NCI-H82 treated with DMSO at 0.1 percent for 48 hours (cell line): Measurements from ENCODE around the gene RBSN.
"Not testable (repeated sequence)": the region's sequence is repeated elsewhere in the genome, so short reads cannot be mapped to it uniquely, and the experiment has no call there.

Source experiments
- DNase-seq: peaks from one replicate; lab custom pipeline; 2025; ENCODE audit not compliant: unreplicated experiment; lab: John Stamatoyannopoulos, UW

RBSN gene

DNA sequence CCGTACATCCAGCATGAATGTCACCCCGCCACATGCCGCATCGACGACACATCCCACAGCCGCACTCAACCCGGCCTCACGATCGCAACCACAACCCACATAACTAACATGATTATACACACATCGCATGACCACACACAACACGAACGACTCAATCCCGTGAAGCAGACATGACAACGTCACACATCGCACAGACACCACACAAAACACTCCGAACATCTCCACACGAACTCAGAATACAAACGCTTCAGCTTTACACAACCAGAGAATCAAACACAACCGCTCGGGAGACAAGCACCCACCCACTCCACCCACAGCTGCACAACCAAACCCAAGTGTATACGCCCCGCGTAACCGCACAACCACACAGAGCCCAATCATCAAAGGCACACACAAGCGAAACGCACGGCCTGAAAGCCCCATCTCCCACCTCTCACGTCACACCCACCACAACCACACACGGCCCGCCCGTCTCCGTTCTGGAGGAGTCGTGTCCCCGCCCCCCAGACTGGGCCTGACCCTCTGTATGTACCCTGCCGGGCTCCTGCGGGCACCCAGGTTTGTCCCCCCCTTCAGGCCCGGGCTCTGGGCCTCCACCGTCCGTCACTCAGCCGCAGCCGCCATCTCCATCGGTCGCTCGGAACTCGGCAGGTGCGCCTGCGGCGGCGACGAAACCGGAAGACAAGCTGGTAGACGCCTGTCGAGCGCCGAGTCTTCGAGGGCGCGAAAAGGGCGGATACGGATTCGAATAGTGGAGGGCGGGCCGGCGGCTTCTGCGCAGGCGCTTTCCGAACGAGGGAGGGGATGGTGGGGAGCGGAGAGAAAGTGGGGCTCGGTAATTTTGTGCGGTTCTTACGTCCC lies at the start of gene RBSN:
Gene RBSN (minus strand): TSS at position 646 of the 861 bp plus-strand sequence. CDS start 3,028 bp downstream, outside the sequence.
- peak; percentile 45 for DNase-seq

DNA sequence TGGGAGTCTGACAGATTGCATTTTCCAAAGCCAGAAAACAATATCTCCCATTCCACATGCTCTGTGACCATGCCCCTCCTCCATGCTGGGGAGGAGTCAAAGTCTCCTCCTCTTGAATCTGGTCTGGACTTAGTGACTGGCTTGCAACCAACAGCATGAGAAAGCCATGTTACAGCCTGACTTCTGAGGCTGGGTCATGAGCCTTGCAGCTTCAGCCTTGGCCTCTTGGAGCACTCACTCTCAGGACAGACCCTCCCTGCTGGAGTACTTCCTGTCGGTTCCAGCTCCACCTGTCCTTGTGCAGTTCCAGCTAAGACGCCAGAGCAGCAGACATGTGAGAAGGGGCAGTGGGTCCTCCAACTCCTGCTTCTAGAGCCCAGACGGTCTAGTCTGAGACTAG lies 49.7 kb upstream of the RBSN start:
- DNase-seq = peak; percentile 9

DNA sequence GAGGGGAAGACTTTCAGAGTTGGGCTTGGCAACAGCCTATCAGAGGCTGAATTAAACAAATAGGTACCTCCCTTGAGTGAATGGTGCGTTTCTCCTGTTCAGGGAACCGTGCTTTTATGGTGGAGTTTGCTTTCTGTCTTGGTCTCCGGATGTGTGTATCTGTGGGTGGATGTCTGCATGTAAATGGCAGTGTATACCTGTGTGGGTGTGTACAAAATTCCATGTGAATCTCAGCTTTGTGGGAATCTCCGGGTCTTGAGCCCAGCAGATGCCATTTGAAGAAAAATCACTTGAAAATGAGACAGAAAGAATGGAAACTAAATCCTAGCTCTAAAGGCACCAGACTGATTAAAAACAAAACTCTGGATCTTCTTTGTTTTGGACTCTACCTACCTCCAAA lies 37.9 kb upstream of the RBSN start:
- DNase-seq = not testable (repeated sequence)

DNA sequence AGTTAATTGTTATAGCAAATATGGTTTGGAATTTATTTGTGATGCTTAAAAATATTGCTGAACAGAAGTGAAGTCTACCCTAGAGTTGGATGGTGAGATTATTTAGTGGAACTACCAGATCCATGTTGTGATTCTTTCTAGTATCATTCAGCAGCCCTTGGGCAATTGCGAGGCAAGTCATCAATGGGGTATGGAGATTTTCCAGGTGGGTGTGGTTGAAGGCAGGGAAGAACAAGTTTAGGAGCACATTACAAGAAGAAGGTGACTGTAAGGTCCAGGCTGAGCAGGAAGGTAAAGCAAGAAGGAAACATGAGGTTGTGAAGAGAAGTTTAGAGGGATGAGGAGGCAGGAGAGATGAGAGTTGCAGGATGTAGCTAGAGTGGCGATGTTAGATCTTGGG lies 36.0 kb upstream of the RBSN start:
- not testable (repeated sequence) for DNase-seq

DNA sequence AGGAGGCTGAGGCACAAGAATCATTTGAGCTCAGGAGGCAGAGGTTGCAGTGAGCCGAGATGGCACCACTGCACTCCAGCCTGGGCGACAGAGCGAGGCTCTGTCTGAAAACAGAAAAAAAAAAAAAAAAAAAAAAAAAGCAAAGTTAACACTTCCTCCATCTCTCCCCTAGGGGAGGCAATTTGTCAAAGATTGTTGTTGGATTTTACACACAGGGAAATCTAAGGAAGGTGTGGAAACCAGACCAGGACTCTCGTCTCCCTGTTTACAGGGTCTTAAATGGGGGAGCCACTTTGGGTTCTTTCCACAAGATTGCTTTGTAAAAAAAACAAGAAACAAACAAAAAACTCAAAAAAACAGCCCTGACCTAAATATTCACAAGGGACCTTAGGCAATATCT lies 29.5 kb upstream of the RBSN start:
- not testable (repeated sequence) for DNase-seq

DNA sequence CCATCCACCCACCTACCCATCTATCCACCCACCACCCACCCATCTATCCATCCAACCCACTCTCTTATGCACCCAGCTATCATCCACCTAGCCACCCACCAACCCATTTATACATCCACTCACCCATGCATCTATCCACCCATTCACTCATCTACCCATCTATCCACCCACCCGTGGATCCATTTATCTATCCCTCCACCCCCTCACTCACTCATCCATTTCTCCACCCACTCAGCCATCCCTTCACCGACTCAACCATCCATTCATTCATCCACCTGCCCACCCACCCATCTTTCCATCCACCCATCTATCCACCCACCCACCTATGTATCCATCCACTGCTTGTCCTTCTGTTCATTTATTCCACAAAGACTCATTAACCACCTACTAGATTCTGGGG lies 28.0 kb upstream of the RBSN start:
- not testable (repeated sequence) for DNase-seq

DNA sequence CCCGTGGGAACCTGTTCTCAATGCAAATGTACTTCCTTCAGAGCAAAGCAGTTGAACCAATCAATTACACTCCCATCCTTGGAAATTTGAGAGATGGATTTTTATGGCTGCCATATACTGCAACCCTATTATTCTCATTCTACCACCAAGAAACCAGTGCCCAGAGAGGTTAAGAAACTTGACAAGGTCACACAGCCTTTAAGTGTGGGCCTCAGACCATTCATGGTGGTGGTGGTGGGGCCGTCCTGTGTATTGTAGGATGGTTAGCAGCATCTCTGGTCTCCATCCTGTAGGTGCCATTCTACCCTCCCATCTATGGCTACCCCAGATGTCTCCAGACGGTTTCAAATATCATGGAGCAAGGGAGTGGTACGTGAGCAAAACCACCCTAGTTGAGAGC lies 23.4 kb upstream of the RBSN start:
- no peak for DNase-seq

DNA sequence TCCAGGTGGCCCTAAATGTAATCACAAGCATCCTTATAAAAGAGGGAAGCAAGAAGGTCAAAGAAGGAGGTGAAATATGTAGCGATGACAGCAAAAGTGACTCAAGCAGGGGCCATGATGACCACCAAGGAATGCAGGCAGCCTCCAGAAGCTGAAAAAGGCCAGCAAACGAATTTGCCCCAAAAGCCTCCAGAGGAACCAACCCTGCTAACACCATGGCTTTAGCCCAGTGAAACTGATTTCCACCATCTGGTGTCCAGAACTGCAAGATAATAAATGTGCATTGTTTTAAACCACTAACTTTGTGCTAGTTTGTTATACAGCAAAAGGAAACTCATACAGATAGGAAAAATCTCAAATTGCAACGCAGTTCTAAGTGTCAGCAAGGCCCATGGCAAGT lies 23.0 kb upstream of the RBSN start:
- DNase-seq = no peak

DNA sequence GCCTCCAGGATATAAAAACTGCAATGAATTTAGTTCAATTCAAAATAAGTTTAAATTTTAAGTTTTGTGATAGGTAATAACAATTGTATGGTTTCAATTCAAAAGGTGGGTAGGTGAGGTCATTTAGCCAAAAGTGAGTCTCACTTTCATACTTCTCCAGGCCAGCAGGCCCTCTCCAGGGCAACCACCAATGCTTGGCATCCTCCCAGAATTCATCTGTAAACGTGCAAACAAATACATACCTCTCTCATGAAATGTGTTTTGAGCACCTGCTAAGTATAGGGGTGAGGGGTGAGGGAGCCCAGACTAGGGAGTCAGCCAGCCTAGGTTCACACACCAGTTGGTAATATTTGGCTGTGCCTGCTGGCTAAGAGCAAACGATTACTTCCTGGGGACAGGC lies 22.0 kb upstream of the RBSN start:
- DNase-seq = no peak

DNA sequence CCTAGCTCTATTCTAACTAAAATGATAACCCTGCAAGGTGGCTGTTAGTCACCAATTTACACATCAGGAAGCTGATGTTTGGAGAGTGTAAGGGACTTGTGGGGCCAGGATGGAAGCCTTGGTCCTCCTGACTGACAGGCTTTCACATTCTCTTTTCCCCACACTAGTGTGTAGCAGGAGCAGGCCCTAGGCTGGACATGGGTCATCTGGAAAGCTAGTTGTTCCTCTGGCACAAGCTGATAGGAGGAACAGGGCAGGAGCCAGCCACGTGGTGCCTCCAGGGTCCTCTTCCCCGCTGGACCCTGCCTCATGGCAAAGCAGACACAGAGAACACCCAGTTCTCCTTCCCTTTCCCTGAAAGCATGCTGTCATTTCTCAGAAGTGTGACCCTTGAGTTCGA lies 18.1 kb upstream of the RBSN start:
- DNase-seq = no peak

DNA sequence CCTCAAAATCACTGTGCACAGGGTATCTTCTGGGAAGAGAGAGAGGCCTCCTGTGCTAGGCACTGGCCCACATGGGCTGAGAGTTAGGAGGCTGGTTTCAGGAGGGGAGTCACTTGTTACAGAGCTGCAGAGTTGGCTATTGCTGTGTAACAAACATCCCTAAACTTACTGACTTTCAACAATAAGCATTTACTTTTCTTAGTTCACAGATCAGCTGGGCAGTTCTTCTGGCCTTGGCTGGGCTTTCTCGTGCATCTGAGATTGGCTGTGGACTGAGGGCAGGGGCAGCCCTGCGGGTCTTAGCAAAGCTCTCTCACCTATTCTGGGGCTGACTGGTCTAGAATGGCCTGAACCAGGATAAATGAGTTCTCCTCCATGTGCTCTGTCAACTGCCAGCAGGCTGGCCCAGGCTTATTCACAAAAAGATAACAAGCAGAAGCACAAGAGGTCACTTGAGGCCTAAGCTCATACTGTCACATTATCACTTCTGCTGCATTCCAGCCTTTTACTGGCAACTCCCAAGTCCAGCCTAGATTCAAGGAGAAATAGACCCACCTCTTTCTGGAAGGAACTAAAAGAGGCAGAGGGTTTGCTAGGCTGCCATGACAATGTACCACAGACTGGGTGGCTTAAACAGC lies 17.2 kb upstream of the RBSN start:
- DNase-seq = no peak

DNA sequence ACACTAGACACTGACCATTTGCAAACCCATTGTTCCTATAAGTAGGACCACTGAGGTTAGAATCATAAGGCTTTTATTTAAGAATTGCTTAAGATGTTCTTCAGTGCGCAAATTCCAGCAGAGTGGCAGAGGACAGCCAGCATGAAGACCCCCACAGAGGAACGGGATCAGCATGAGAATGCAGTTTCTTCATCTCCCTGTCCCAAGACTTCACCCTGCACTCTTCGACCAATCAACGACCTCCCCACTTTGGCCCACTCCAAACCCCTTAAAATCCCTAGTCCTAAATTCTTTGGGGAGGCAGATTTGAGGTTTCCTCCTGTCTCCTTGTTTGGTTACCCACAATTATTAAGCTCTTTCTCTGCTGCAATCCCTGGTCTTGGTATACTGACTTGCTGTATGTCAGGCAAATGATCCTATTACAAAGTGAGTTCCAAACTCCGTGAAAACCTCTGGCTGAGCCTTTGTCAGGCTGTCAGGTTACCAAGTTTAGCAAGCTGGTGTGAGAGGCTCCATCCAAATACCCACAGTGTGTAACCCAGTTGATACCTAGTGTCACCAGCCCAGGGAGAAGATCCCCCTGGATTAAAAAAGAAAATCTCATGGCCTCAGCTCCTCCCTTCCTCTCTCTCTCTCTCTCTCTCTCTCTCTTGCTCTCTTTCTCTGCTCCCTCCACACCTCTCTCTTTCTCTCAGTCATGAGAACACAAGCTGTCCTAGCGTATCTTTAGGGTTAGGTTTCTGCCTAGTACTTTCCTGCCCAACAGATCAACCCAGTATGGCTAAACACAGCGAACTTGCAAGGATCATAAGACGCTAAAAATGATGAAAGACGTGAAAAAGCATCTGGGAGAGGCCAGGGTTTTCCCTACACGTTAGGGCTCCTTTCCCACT lies 15.8 kb upstream of the RBSN start:
- no peak for DNase-seq

DNA sequence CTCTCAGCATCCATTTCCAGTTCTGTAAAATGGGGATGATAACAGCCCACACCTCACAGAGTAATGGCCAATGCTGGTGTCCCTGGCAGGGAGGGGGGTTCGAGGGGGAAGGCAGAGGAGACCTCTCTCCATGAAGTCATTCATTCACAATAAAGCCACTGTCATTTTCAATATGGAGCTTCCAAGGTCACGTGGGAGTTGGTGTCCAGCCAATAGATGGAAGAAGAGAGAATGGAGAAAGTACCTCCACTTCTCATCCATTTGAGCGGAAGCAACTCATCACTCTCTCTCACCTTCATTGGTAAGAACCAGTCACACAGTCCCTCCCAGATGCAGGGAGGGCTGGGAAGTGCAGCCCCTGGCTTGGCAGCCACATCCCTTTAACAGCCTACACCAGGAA lies 14.9 kb upstream of the RBSN start:
- DNase-seq = no peak

DNA sequence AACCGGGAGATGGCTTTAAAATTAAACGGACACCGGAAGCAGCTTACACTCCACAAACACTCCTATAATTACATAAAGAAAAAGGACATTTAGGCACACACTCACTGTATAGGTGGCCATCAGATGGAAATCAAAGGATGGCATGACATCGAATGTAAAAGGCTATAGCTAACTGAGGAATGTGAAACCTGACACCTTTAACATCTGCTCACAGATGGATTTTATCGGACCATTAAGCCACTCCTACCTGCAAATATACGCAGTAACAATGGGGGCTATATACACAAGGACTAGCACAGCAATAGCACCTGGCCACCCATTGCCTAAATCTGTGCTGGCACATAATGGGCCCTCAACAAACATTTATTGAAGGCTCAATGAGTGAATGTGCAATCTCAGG lies 14.5 kb upstream of the RBSN start:
- no peak for DNase-seq

DNA sequence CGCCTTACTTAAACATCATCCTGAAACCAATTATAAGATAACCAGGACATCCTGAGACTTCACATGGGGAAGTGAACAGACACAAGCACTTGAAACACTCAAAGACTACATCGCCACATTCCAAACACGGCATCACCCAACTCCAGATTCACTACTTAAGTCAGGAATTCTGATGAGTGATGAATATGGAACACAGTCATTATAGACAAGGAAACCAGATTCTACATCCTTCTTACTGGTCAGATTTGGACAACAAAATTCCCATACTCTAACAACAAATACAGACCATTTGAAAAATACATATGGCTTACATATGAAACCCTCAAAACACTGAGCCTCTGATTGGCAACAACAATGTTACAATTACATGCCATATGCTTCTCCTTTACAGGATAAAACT lies 13.1 kb upstream of the RBSN start:
- no peak for DNase-seq

DNA sequence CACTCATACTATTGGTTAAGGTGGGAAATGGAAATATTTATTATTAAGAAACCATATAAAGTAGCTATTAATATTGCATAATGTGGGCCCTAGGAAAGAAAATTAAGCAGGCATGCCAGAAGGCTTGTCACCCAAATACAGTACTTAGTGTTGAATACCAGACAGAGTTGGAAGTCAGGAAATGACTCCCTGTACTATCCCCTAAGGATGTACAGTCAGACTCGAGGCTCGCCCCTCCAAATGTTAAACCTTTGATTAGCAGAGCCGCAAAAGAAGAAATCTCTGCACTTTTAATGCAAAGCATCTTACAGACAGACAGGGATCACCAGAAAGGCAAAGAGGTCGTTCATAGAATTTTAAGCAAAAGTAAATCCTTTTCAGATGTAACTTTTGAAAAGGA lies 11.3 kb upstream of the RBSN start:
- DNase-seq = no peak

DNA sequence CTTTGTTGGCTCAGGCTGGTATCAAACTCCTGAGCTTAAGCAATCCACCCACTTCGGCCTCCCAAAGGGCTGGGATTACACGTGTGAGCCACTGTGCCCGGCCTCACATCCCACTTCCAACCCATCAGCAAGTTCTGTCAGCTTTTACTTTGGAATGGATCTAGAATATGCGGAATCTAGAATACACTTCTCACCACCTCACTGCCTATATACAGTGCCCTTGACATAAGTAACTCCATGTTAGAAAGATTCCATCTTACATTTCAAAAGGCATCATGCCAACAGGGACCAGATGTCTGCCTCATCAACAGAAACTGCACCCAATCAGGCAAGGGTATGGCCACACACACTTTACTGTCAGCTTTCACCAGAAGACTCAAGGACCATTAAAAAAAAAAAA lies 9.9 kb upstream of the RBSN start:
- DNase-seq = no peak

DNA sequence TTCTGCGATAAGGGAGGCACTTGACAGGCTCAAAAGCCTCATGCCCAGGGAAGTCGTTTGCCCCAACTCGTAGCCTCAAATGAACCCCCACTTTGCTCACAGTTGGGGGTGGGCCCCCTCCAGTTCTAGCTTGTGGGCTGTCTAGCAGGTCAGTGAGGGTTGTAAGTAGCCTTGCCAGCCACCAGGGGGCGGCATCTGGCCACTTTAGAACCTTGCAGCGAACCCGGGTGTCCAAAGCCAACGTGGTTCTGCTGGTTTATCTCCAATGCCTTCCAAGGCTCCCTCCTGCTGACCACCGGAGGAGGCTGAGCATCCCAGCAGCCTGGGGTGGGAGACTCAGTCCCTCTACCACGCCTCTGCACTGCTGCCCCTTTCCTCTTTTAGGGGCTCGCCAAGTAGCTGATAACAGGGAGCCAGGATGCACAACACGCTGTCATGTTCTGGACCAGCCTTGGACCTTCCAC lies 9.2 kb upstream of the RBSN start:
- DNase-seq = peak; percentile 8

DNA sequence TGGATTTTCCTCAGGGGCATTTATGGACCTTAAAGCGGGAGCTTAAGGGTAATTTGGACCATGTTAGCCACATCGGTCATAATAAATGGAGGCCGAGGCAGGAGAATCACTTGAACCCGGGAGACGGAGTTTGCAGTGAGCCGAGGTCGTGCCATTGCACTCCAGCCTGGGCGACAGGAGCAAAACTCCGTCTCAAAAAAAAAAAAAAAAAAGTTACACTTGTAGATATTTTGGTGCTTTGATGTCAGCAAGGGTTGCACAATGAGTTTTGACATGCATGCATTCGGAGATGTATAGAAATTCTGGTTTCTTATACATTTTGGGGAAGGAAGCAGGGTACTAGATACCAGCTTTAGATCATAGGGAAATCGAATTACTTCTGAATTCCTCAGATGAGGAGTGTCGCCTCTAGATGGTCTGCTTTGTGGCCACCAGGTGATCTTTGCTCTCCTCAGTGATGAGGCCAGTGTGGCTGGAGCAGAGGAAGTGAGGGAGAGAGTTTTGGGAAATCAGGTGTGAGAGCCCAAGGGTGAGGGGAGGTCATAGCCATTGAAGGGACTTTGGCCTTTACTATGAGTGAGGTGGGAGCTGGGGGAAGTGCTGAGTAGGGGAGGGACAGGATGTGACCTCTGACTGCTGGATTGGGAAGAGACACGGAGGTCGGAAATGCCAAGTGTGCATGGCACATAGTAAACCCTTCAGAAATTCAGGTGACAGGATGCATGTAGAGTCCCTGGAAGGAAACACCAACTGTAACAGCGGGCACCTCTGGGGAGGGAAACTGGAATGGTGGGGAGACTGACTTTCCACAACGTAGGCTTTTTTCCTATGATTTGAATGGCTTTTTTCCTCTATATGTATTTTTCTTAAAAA lies 8.4 kb upstream of the RBSN start:
- no peak for DNase-seq

DNA sequence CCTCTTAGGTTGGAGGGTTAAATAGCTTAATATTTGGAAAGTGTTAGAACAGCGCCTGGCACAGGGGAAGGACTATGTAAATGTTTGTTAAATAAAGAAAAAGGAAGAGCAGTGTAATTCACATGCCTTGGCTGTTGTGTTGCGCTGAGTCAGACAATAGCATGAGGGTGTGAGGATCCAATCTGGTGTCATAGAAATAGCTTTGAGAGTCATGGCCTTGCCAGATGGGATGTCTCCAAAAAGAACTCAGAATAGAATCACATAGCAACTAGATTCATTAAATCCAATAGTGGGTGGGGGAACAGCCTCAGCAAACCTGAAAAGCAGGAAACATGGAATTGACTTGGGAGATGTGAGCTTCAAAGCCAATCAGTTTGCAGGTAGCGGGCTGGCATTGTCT lies 3.9 kb upstream of the RBSN start:
- DNase-seq = no peak

DNA sequence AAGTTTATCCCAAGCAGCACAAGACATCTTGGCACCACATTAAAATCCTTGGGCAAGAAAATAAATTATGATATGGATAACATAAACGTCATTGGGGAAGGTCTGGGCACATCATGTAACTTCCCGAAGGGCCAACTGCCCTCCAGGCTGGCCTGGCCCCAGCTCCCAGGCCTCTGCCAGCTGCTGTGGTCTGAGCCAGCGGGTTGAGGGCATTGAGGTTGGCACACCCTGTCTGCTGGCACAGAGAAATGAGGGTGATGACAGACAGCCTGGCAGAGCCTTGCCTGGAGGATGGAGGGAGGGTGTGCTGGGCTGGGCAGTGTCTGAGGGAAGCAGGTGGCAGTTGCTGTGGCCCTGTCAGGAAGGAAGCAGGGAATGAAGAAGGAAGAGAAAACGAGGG lies 3.3 kb upstream of the RBSN start:
- no peak for DNase-seq
